GM12878 (cell line): ENCODE data around the gene CILP. TPM values are rescaled to one million over a fixed set of nuclear protein-coding genes. Genes with fewer than 3 reads are reported as not detected.

Experiments
- ATAC-seq: fragments of 200-7000 bp; cut with Tn5 transposase; 3 replicates; pipeline ENCODE4 v1.9.1; 2020; ENCODE audit warnings: mild to moderate bottlenecking, moderate library complexity
- BruUV-seq: library from RNA; stranded (reverse); fragments of 400-500 nt; replicated peaks from 2 replicates; lab custom pipeline; 2021; lab: Mats Ljungman, UMichigan
- CTCF ChIA-PET: fragments of 300-600 bp; sonication (Branson Sonifier 250); formaldehyde crosslinking; extraction: SDS; loops from one replicate; lab custom pipeline; 2021; ENCODE audit warnings: inconsistent platforms; lab: Yijun Ruan, JAX
- POLR2A ChIA-PET: fragments of 350-600 bp; formaldehyde crosslinking; extraction: SDS; loops from one replicate; lab custom pipeline; 2021; ENCODE audit warnings: inconsistent platforms; lab: Charles Lee
- RAD21 ChIA-PET: fragments of 300-600 bp; sonication (Branson Sonifier 250); formaldehyde crosslinking; loops from one replicate; lab custom pipeline; 2023; ENCODE audit warnings: antibody characterized with exemption; ENCODE audit not compliant: unreplicated experiment; lab: Charles Lee
- SMC1A ChIA-PET: fragments of 300-600 bp; sonication (Branson Sonifier 250); formaldehyde crosslinking; loops from one replicate; lab custom pipeline; 2023; ENCODE audit not compliant: unreplicated experiment, uncharacterized antibody; lab: Charles Lee
- DNase-seq: peaks from one replicate; pipeline ENCODE4 v3.0.0-alpha.2; 2011; ENCODE audit warnings: low read depth, low spot score
- FAIRE-seq: peaks from 3 replicates; lab custom pipeline; 2011; peaks lifted over from hg19 to GRCh38; lab: Jason Lieb, UNC
- H2AFZ ChIP-seq: 2 replicates; pipeline ENCODE4 v1.6.0; 2011; ENCODE audit warnings: low read depth, low read length, control low read depth; ENCODE audit not compliant: control insufficient read depth
- H3K27ac ChIP-seq: 2 replicates; pipeline ENCODE4 v1.5.1; 2011; ENCODE audit warnings: control low read depth; ENCODE audit not compliant: control insufficient read depth, insufficient read depth
- H3K27me3 ChIP-seq, 2 experiments: replicated peaks in 1 of 2; 2 replicates each; pipeline versions ENCODE4 v1.6.0 to v1.6.1; 2011; ENCODE audit warnings: low read length in 1 of 2; ENCODE audit not compliant: control insufficient read depth in 2 of 2, insufficient read depth in 2 of 2
- H3K36me3 ChIP-seq, 2 experiments: 2 replicates each; pipeline ENCODE4 v1.5.1; 2011; ENCODE audit warnings: low read length in 1 of 2; ENCODE audit not compliant: control insufficient read depth in 2 of 2, insufficient read depth in 2 of 2
- H3K4me1 ChIP-seq: 2 replicates; pipeline ENCODE4 v1.6.1; 2011; ENCODE audit warnings: mild to moderate bottlenecking, low read length, moderate library complexity, mixed read lengths; ENCODE audit not compliant: control insufficient read depth, insufficient read depth
- H3K4me2 ChIP-seq: 2 replicates; pipeline ENCODE4 v1.6.0; 2011; ENCODE audit warnings: control low read depth; ENCODE audit not compliant: control insufficient read depth, insufficient read depth
- H3K4me3 ChIP-seq: fragments of 200-600 bp; sonication (generic); 2 replicates; pipeline ENCODE4 v1.5.1; 2016
- H3K79me2 ChIP-seq: 2 replicates; pipeline ENCODE4 v1.6.0; 2011; ENCODE audit warnings: low read length; ENCODE audit not compliant: control insufficient read depth, insufficient read depth
- H3K9ac ChIP-seq: 2 replicates; pipeline ENCODE4 v1.8.0; 2011; ENCODE audit warnings: low read length, control low read depth, mixed read lengths; ENCODE audit not compliant: control insufficient read depth, insufficient read depth
- H3K9me3 ChIP-seq: replicated peaks from 3 replicates; pipeline ENCODE4 v1.5.1; 2011; ENCODE audit warnings: mild to moderate bottlenecking, low read length; ENCODE audit not compliant: control insufficient read depth, insufficient read depth
- H4K20me1 ChIP-seq: 2 replicates; pipeline ENCODE4 v1.6.0; 2011; ENCODE audit not compliant: control insufficient read depth, insufficient read depth
- BCL11A ChIP-seq: IDR thresholded peaks from 2 replicates; pipeline ENCODE4 v1.6.1; 2011; ENCODE audit warnings: low read depth, low read length
- BMI1 ChIP-seq: fragments of 450-650 bp; IDR thresholded peaks from 2 replicates; pipeline ENCODE4 v1.6.1; 2016; ENCODE audit warnings: mild to moderate bottlenecking, moderate library complexity, borderline replicate concordance
- E2F4 ChIP-seq: IDR thresholded peaks from 2 replicates; pipeline ENCODE4 v1.6.1; 2012; ENCODE audit warnings: low read depth, low read length, improper control_type of control experiment
- E2F8 ChIP-seq: fragments of 450-650 bp; IDR thresholded peaks from 2 replicates; pipeline ENCODE4 v1.6.1; 2018; ENCODE audit warnings: mild to moderate bottlenecking, low read depth, moderate library complexity; ENCODE audit not compliant: partially characterized antibody
- GABPA ChIP-seq: IDR thresholded peaks from 2 replicates; pipeline ENCODE4 v1.6.1; 2014; ENCODE audit warnings: antibody characterized with exemption, low read depth, mild to moderate bottlenecking, inconsistent platforms
- HDAC2 ChIP-seq: fragments of 200-600 bp; sonication (generic); IDR thresholded peaks from 2 replicates; pipeline ENCODE4 v1.6.1; 2017
- KDM1A ChIP-seq: fragments of 200-600 bp; sonication (generic); IDR thresholded peaks from 2 replicates; pipeline ENCODE4 v1.6.1; 2016; ENCODE audit warnings: borderline replicate concordance
- MTA2 ChIP-seq: fragments of 450-650 bp; IDR thresholded peaks from 2 replicates; pipeline ENCODE4 v1.6.1; 2016; ENCODE audit warnings: low read depth, mild to moderate bottlenecking, moderate library complexity
- NR2C1 ChIP-seq: fragments of 450-650 bp; IDR thresholded peaks from 2 replicates; pipeline ENCODE4 v1.6.1; 2017; ENCODE audit warnings: antibody characterized with exemption, mild to moderate bottlenecking, moderate library complexity
- PAX8 ChIP-seq: fragments of 450-650 bp; IDR thresholded peaks from 2 replicates; pipeline ENCODE4 v1.6.1; 2017; ENCODE audit warnings: mild to moderate bottlenecking, moderate library complexity
- SP1 ChIP-seq: IDR thresholded peaks from one replicate; pipeline ENCODE4 v1.6.1; 2011; ENCODE audit warnings: low read depth, low read length
- TCF12 ChIP-seq: IDR thresholded peaks from 2 replicates; pipeline ENCODE4 v1.6.1; 2011; ENCODE audit warnings: low read depth, mild to moderate bottlenecking, low read length
- WRNIP1 ChIP-seq: IDR thresholded peaks from 2 replicates; pipeline ENCODE4 v1.6.1; 2011; ENCODE audit warnings: low read depth, low read length, improper control_type of control experiment, borderline replicate concordance
- YBX1 ChIP-seq: fragments of 450-650 bp; IDR thresholded peaks from 2 replicates; pipeline ENCODE4 v1.6.1; 2016; ENCODE audit warnings: antibody characterized with exemption
- WGBS: methylation state at CpG from one replicate; pipeline ENCODE4 v1.1.6; 2016; ENCODE audit warnings: low lambda C conversion rate; ENCODE audit not compliant: insufficient replicate concordance, insufficient coverage; ENCODE audit errors: missing lambda C conversion rate; 5-methylcytosine and 5-hydroxymethylcytosine counted together
- in situ Hi-C: fragments of 300-500 bp; cut with MboI; formaldehyde crosslinking; loops from 9 replicates; pipeline ENCODE4 v1.14.3; 2018; ENCODE audit warnings: mixed read lengths
- intact Hi-C: fragments of 100-400 bp; cut with micrococcal nuclease; formaldehyde crosslinking; loops from one replicate; pipeline ENCODE4 v1.14.2; 2022; ENCODE audit not compliant: unreplicated experiment
- polyA plus RNA-seq, 11 experiments: library from polyadenylated mRNA; depleted of rRNA in 4 of 11; unstranded in 6 of 11; stranded (reverse) in 5 of 11; fragments of >200 nt; fragmentation: Nextera tagmentation in 4 of 11; fragmentation: Illumina TruSeq in 1 of 11; extraction: Ambion mirVana in 4 of 11; extraction: Trizol in 1 of 11; gene quantifications; 1 replicate in 1 of 11; 2 replicates in 10 of 11; pipeline versions ENCODE4 v1.2.1 to v1.2.3, GENCODE V29; 2011 to 2016; ENCODE audit warnings: inconsistent platforms in 2 of 11, missing spikeins in 2 of 11, low read depth in 1 of 11
- total RNA-seq, 4 experiments: library from RNA; depleted of rRNA in 3 of 4; stranded (reverse); fragments of >200 nt in 3 of 4; fragmentation: Illumina TruSeq in 1 of 4; extraction: Trizol in 1 of 4; gene quantifications; 2 replicates each; pipeline versions ENCODE4 v1.2.1 to v1.2.3, GENCODE V29; 2013 to 2021

CILP gene
- total and polyA plus RNA-seq, 10 of the 15 experiments (the other 5 are each of a cell fraction or from before 2014, with no cell fraction given) = 0.03 to 0.06 (median 0.04) TPM; not detected in 4

GRCh38 chr15:65217526-65218482 lies 6.5 kb upstream of the CILP start:
- Histone ChIP-seq H3K79me2 (no peaks in the 10 kb centered on the region), H4K20me1 (no peaks in the 10 kb centered on the region), H3K4me2 (no peak overlapping the region), H3K36me3 (no peaks in the 10 kb centered on the region), H3K9ac (no peak overlapping the region), H3K27me3 (no peaks in the 10 kb centered on the region), H3K4me1 (no peaks in the 10 kb centered on the region), H3K4me3 (no peak overlapping the region), H2AFZ (no peak overlapping the region)
- CTCF ChIA-PET = interaction anchor here (0.6 kb wide), 2 partner anchors 9 to 100 kb away, joined by 3 read pairs; no protein-coding TSS in a partner anchor
- RAD21 ChIA-PET = no interaction called here
- no peak for DNase-seq
- BruUV-seq = no TSS peak
- intact Hi-C loops = no loop called here
- WGBS = 24% methylated on average over 9 of the region's 10 CpGs
- FAIRE-seq = no peak
- no peak; the same call in 2 of the 3 replicates for ATAC-seq
- TF ChIP-seq BMI1 (peak; percentile 60), TCF12 (no peak)
- TF ChIP-seq, all 136 proteins: peak for 1
- SMC1A ChIA-PET = no interaction called here
- no peak overlapping the region for H3K27ac ChIP-seq
- H3K9me3 ChIP-seq = no peaks in the 10 kb centered on the region
- in situ Hi-C loops = no loop called here
- POLR2A ChIA-PET = interaction anchor here (0.6 kb wide), 2 partner anchors 32 to 391 kb away, joined by 3 to 4 read pairs; no protein-coding TSS in a partner anchor

GRCh38 chr15:65215496-65215895 lies 4.2 kb upstream of the CILP start:
- H3K4me3 ChIP-seq = no peak overlapping the region
- no peak overlapping the region for H2AFZ ChIP-seq
- no peaks in the 10 kb centered on the region for H3K27me3 ChIP-seq
- ChIA-PET POLR2A (no interaction called here), CTCF (no interaction called here), RAD21 (interaction anchor here (0.5 kb wide), 1 partner anchor 13 kb away, joined by 3 read pairs; no protein-coding TSS in a partner anchor), SMC1A (interaction anchor here (1.4 kb wide), 1 partner anchor 20 kb away, joined by 6 read pairs; no protein-coding TSS in a partner anchor)
- no peaks in the 10 kb centered on the region for H3K9me3 ChIP-seq
- H3K36me3 ChIP-seq = no peaks in the 10 kb centered on the region
- no peak overlapping the region for H3K27ac ChIP-seq
- no peaks in the 10 kb centered on the region for H3K79me2 ChIP-seq
- H3K4me1 ChIP-seq = no peaks in the 10 kb centered on the region
- H3K4me2 ChIP-seq = no peak overlapping the region
- ATAC-seq (no peak), FAIRE-seq (no peak), DNase-seq (no peak)
- BruUV-seq = no TSS peak
- no peak overlapping the region for H3K9ac ChIP-seq
- no peaks in the 10 kb centered on the region for H4K20me1 ChIP-seq
- in situ Hi-C loops = no loop called here
- intact Hi-C loops = no loop called here
- TF ChIP-seq YBX1 (no peak), SP1 (no peak), PAX8 (no peak), E2F8 (no peak), BCL11A (no peak), NR2C1 (no peak), MTA2 (no peak), HDAC2 (no peak), KDM1A (no peak), GABPA (no peak), E2F4 (no peak), WRNIP1 (no peak)
